T-helper 1 cell (primary cell): Measurements from ENCODE around the gene CNTRL.

Experiments
- DNase-seq, 5 donors: peaks; one replicate each; pipeline ENCODE4 v3.0.0-alpha.2; 2012 to 2020

Gene CNTRL

DNA sequence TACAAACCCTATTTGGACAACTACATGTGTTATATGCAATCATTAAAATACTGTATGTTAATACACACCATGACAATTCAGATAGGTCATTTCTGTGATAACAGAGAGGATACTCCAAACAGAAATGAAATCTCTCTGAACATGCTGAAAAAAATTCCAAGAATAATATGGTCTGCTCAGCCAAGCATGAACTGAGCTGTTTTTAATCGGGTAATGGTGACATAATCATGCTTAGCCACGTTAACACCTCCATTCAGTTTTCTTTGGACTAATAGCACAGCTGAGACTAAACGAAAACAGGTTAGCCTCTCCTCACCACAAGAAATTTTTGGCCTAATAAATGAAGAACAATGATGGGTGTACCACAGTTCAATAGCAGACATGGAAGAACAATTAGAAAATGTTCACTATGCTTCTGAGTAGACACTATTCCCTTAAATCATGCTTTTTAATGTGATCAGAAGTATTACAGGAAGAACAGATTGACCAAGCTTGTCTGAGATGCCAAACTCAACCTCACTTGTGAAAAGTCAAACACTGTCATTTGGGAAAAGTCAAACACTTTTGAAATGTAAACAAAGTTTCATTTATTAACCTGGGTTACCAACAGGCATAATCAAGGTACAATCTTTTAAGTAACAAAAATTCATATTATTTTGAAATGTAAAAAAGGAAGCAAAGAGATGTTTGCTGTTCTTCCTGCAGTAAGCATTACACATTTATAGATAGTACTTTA lies 107.5 kb downstream of the CNTRL start:
- DNase-seq = no peak

GRCh38 chr9:121182989-121183388 lies 108.2 kb downstream of the CNTRL start:
- DNase-seq = no peak

- DNase-seq = no peak
Observed at GRCh38 chr9:121183666-121184423, 109.1 kb downstream of the CNTRL start.

GRCh38 chr9:121184463-121184862 lies 109.7 kb downstream of the CNTRL start:
- no peak for DNase-seq

- no peak for DNase-seq
Observed at GRCh38 chr9:121185178-121185745, 110.5 kb downstream of the CNTRL start.

DNA sequence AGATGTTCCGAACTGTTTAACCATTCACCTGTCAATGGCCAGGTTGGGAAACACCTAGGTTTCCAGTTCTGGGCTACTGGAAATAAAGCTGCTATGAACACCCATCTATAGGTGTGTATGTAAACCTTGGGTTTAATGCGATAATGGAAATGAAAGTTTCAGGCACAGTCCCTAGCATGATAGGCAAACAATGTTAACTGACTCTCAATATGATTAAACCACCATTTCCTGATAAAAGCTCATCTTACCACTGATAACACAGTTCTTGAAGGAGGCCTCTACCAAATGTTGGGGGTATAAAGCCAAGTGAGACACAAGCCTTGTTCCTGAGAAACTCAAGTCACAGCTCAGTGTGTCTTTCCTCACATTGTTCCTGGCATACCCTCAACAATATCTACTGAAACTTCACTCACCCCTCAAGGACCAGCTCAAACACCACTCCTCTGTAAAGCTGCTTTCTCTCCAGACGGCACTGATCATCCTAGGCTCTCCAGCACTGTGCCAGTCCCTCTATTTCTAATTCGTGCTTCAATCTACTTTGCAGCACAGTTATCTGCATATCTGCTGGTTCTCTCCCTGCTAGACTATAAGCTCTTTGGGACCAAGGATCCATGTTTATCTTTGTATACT lies 111.1 kb downstream of the CNTRL start:
- no peak for DNase-seq

- no peak for DNase-seq
Observed at GRCh38 chr9:121187636-121188305, 113.0 kb downstream of the CNTRL start.

DNA sequence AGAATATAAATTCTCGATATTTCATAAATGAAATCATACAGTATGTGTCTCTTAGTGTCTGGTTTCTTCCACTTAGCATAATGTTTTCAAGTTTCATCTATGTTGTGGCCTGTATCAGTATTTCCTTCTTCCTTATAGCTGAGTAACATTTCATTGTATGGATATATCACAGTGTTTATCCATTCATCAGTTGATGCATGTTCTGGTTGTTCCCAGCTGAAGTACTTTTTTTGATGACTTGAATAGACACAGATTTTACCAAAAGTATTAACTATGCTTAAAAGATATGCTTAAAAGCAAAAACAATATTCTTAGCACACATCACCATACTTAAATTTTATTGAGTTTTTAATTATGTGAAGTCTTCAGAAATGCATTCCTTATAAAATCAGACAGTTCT lies 114.3 kb downstream of the CNTRL start:
- no peak for DNase-seq

- DNase-seq = no peak
Observed at GRCh38 chr9:121189660-121190059, 114.9 kb downstream of the CNTRL start.

- no peak for DNase-seq
Observed at GRCh38 chr9:121191235-121191634, 116.5 kb downstream of the CNTRL start.

DNA sequence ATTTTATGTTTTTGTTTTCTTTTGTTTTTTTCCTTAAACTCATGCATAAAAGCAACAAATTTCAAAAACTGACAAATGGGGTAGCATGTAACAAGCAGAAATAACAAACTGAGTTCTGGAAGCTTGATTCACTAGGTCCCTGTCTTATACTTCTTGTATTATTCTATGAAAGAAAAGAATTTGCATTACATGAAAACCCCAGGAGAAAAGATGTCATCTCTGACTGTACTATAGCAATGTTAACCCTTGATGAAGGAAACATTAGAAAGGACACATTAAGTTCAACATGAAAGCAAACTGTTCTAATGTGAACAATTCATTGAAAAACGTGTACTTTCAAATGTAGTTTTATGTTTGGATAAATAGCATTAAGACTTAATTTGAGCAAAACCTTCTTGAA lies 117.8 kb downstream of the CNTRL start:
- no peak for DNase-seq

DNA sequence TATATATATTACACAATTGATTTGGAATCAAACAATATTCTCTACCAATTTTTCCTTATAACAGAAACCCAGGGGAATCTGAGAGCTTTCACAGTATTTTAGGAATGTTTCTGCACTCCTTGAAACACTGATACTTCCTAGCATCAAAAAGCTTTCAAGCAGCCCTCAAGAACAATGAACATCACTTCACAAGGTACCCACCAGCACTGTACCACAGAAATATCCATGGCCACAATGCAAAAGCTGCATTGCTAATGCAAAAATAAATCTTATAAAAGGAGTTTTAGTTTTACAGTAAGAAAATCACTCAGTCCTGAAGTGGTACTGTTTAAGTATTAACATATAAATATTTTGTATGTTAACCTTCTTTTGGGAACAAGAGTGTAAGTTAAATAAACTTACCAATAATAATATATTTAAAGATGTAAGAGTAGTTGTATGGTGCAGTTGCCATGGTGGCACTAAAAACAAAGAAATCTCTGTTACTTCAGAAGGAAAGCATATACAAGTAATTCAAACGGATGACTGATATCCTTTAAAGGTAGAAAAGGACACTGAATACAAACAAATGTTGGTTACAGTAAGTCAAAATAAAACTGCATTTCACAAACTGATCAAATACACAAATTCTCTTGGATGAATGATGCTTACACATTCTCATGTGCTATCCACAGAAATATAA lies 118.3 kb downstream of the CNTRL start:
- DNase-seq = no peak

GRCh38 chr9:121194730-121195129 lies 120.0 kb downstream of the CNTRL start:
- no peak for DNase-seq

DNA sequence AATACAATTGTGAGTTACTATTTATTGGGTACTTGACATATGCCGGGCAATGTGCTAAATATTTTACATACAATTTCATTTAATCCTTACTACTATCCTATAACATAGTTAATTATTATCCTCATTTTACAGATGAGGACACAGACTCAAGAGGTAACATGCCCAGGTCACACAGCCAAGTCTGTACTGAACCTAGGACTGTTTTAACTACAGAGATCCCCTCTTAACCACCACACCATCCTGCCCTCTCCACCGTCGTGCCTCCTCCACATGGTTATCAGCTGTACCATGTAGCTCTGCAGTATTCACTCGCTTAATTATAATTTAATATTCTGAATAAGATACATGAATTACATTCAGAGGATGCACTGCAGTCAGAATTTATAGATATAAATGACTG lies 121.6 kb downstream of the CNTRL start:
- DNase-seq = no peak

DNA sequence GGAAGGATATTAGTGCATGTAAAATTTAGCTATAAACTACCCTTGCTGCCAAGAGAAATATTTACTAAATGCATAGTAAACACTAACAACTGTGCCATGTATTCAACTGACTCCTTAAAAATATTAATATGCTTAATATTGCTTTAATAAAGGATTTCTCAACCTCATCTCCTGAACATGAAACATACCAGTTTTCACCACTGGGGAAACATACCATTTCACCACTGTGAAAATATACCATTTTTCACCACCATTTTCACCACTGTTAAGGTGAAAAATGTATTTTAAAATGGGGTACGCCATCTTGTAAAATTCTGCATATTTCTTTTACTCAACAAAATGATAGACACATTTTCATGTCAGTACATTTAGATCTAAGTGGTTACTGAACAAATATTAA lies 122.4 kb downstream of the CNTRL start:
- no peak for DNase-seq

DNA sequence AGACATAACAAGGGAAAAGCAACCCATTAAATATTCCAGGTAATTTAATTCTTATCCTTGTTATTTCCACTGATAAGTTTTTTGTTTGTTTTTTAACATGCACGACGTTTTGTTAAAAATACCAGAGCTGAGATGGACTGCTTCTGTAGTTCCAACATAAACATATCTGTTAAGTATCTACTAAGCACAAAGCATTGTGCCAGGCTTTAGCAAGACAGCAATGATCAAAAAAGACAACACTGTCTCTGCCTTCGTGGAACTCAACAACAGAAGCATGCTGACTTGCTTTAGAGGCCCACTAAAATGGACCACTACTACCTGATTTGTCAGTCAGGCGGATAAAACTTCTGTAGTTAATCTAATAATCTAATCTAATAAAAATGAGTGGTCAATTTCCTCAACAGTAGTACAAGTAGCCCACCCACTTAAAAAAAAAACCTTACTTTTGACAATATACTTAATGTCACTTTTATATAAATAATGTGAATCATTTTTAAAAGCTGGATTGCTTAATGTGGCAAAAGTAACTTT lies 123.8 kb downstream of the CNTRL start:
- no peak for DNase-seq

DNA sequence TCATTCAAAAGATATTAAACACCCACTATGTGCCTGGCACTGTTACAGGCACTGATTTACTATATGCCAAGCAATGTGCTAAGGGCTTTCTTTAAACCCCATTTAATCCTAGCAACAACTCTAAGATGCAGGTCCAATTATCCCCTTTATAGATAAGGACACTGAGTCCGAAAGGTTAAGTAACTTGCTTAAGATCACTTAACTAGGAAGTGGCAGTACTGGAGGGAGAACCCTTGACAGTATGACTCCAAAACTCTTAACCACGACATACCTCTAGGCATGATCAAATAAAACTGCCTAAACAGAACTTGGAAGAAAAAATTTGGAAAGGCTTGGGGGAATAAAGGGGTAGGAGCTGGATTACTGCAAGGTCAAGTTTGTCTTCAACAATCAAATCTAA lies 125.2 kb downstream of the CNTRL start:
- no peak for DNase-seq

GRCh38 chr9:121200356-121200755 lies 125.6 kb downstream of the CNTRL start:
- no peak for DNase-seq

DNA sequence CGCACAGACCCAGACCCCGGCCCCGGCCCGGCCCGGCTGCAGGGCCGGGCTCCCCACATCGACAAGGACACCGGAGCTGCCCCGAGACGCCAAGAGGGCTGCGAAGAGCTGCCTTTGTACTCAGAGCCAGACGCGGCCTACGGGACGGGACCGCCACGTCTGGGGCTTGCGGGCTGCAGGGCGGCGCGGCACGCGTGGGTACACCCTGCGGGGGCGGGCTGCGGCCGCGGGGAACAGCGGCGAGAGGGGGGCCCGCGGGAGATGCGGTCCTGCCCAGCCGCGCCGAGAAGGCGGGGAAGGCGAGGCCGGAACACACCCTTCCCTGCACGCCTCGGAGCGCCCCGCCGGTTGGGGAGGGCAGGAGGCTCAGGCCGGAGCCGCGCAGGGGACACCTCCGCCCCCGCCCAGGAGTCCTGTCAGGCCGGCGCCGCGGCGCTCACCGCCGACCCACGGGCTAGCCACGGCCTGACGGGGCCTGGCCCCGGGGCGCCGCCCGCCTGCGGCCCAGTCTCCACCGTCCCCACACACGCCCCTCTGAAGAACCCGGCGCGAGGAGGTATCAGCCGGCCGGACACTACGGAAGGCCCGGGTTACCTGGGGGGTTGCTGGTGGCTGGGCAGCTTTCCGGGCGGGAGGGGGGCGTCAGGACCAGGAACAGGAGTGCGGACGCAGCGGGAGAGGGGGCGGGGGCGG lies 126.4 kb downstream of the CNTRL start:
- DNase-seq = peak; percentile 22 to 53 (median 35)

- peak; percentile 99 to 100 (median 100) for DNase-seq
Observed at GRCh38 chr9:121201738-121202533, 127.2 kb downstream of the CNTRL start, which contains the start of gene RAB14. Gene RAB14 (minus strand): TSS chr9:121201869. CDS start chr9:121193412, 8,457 bp downstream.
